Fibroblast of villous mesenchyme (primary cell): Measurements from ENCODE around the gene WDR90. TPM values are rescaled to one million over a fixed set of nuclear protein-coding genes. Genes with fewer than 3 reads are reported as not detected.

Experiments used
- DNase-seq: peaks from one replicate; pipeline ENCODE4 v3.0.0-alpha.2; 2010; ENCODE audit warnings: low read depth
- H3K4me3 ChIP-seq: 2 replicates; pipeline ENCODE4 v1.5.1; 2011; ENCODE audit warnings: low read depth, mild to moderate bottlenecking, low read length
- total RNA-seq: library from RNA; depleted of rRNA; stranded (reverse); fragments of >200 nt; gene quantifications from 2 replicates; pipeline ENCODE4 v1.2.3, GENCODE V29; 2012
- TF ChIP-seq, protein P1 (sequence below): IDR thresholded peaks from 2 replicates; pipeline ENCODE4 v1.5.1; 2012; ENCODE audit warnings: low read depth, mild to moderate bottlenecking, low read length; ENCODE audit not compliant: insufficient read depth

Gene WDR90
- total RNA-seq, 1 donor = 12.5 TPM

- H3K4me3 ChIP-seq = no peak overlapping the region
- TF ChIP-seq, protein P1, sequence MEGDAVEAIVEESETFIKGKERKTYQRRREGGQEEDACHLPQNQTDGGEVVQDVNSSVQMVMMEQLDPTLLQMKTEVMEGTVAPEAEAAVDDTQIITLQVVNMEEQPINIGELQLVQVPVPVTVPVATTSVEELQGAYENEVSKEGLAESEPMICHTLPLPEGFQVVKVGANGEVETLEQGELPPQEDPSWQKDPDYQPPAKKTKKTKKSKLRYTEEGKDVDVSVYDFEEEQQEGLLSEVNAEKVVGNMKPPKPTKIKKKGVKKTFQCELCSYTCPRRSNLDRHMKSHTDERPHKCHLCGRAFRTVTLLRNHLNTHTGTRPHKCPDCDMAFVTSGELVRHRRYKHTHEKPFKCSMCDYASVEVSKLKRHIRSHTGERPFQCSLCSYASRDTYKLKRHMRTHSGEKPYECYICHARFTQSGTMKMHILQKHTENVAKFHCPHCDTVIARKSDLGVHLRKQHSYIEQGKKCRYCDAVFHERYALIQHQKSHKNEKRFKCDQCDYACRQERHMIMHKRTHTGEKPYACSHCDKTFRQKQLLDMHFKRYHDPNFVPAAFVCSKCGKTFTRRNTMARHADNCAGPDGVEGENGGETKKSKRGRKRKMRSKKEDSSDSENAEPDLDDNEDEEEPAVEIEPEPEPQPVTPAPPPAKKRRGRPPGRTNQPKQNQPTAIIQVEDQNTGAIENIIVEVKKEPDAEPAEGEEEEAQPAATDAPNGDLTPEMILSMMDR = no peak
- DNase-seq = no peak
Observed at GRCh38 chr16:669666-670065, 20.5 kb downstream of the WDR90 start.

DNA sequence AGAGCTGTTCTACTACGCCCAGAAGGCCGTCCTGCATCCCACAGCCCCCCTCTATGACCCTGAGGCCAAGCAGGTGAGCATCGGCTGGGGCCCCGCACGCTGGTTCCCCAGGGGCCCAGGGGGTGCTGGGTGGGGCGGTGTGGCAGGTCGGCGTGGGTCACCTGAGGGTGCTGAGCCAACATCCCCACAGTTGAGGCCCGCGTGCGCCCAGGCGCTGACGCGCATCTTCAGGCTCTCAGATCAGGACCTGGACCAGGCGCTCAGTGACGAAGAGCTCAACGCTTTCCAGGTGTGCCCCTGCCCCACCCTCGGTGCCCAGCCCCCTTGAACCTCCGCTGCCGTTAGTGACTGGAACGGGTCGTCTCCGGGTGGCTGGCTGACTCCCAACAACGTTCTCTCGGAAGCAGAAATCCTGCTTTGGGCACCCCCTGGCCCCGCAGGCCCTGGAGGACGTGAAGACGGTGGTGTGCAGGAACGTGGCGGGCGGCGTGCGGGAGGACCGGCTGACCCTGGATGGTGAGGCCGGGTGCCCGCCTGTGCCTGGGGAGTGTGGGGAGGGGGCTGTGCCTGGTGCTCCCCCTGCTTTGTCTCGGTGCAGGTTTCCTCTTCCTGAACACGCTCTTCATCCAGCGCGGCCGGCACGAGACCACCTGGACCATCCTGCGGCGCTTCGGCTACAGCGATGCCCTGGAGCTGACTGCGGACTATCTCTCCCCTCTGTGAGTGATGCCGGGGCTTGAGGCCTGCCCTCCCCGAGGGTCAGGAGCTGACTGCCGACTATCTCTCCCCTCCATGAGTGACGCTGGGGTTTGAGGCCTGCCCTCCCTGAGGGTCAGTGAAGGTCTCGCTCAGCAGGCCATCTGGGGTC, 21.6 kb downstream of the WDR90 start:
- DNase-seq = no peak
- H3K4me3 ChIP-seq = no peak overlapping the region
- TF ChIP-seq, protein P1 = no peak

- TF ChIP-seq, protein P1 = no peak
- H3K4me3 ChIP-seq = no peak overlapping the region
- no peak for DNase-seq
Observed at GRCh38 chr16:671353-672131, 22.4 kb downstream of the WDR90 start.

GRCh38 chr16:672371-672770, 23.2 kb downstream of the WDR90 start:
- TF ChIP-seq, protein P1 = no peak

DNA sequence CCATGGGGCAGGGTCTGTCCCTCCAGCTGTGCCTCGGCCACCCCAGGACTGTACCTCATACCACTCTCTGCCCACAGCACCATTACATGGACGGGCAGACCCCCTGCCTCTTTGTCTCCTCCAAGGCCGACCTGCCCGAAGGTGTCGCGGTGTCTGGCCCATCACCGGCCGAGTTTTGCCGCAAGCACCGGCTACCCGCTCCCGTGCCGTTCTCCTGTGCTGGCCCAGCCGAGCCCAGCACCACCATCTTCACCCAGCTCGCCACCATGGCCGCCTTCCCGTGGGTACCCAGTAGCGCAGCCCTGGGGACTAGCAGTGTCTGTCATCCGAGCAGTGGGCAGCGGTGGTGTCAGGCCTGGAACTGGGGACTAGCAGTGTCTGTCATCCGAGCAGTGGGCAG, 23.7 kb downstream of the WDR90 start:
- no peak for DNase-seq
- no peak overlapping the region for H3K4me3 ChIP-seq
- TF ChIP-seq, protein P1 = no peak

More at GRCh38 chr16:672371-672770, 23.2 kb downstream of the WDR90 start:
- DNase-seq = no peak
- H3K4me3 ChIP-seq = no peak overlapping the region

DNA sequence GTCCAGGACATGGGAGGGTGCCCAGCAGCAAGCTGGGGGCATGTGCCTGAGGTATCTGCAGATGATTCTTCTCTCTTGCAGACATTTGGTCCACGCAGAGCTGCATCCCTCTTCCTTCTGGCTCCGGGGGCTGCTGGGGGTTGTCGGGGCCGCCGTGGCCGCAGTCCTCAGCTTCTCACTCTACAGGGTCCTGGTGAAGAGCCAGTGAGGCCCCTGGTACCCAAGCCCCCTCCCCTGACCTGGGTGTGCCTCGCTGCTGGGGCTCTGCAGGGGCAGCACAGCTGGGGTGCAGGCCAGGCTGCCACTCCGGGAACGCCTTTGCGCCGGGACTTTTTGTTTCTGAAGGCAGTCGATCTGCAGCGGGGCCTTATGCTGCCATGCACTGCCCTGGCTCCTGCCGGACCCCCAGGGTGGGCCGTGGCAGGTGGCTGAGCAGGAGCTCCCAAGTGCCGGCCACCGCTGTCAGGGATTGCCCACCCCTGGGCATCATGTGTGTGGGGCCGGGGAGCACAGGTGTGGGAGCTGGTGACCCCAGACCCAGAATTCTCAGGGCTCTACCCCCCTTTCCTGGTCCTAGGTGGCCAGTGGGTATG, 24.3 kb downstream of the WDR90 start:
- H3K4me3 ChIP-seq = no peak overlapping the region
- DNase-seq = no peak
- TF ChIP-seq, protein P1 = no peak
